ENCODE data around the gene BOLA2B.

GRCh38 chr16:30187971-30188561 lies 5.4 kb downstream of the BOLA2B start:
- TF ChIP-seq, protein P1, sequence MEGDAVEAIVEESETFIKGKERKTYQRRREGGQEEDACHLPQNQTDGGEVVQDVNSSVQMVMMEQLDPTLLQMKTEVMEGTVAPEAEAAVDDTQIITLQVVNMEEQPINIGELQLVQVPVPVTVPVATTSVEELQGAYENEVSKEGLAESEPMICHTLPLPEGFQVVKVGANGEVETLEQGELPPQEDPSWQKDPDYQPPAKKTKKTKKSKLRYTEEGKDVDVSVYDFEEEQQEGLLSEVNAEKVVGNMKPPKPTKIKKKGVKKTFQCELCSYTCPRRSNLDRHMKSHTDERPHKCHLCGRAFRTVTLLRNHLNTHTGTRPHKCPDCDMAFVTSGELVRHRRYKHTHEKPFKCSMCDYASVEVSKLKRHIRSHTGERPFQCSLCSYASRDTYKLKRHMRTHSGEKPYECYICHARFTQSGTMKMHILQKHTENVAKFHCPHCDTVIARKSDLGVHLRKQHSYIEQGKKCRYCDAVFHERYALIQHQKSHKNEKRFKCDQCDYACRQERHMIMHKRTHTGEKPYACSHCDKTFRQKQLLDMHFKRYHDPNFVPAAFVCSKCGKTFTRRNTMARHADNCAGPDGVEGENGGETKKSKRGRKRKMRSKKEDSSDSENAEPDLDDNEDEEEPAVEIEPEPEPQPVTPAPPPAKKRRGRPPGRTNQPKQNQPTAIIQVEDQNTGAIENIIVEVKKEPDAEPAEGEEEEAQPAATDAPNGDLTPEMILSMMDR (conservative IDR thresholded peaks at IDR 0.05 in 1 of 2, IDR thresholded peaks at IDR 0.05 in 1 of 2; ENCODE audit: extremely low read depth in 1 of 2, insufficient read depth in 1 of 2, low read depth in 1 of 2, low read length in 2 of 2), result no peak
- TF ChIP-seq EZH2 (IDR thresholded peaks at IDR 0.05; ENCODE audit: borderline replicate concordance, low read length), result no peak
